ENCODE measurements around the gene ZPLD1.

Gene ZPLD1

DNA sequence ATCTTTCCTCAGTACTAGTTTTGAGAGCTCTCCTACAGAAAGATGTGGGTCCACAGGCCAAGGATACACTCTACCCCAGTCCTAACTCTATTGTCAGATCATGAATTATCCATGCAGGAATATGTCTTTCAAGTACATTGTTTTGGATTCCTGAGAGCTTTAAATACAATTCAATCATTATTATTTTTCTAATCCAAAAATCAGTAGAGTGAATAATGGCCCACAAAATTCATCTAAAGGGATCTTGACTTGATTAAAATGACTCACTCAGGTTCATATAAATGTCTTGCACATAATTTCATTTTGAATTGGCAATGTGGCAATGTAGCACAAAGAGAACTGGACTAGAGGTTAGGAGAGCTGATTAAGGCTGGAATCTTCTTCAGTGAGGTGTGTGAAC, 93.9 kb downstream of the ZPLD1 start:
- no peak for DNase-seq (ENCODE audit: low spot score)
